ENCODE data around the gene SPATC1L.

SPATC1L gene

GRCh38 chr21:46212721-46213484, 28.6 kb upstream of the SPATC1L start:
- no peaks in the 10 kb centered on the region for H3K9me3 ChIP-seq (ENCODE audit: control insufficient read depth, insufficient read depth, low read depth, low read length)
- H3K36me3 ChIP-seq (ENCODE audit: control insufficient read depth in 2 of 2, insufficient read depth in 1 of 2, low read length in 2 of 2): peaks cover 0 to 41% of the 10 kb centered on the region in 2 experiments; a peak in 2 of 3 replicates
- TF ChIP-seq KLF1 (tag by site-specific recombination; IDR thresholded peaks at IDR 0.05): peak; percentile 32; the same call in 1 of the 2 replicates
- no peak for TF ChIP-seq ZNF23 (tag by site-specific recombination; IDR thresholded peaks at IDR 0.05; ENCODE audit: borderline replicate concordance)
- TF ChIP-seq GLIS2 (tag by site-specific recombination; IDR thresholded peaks at IDR 0.05): 0 out of 2 replicates have a peak, but pooled peaks have one; percentile 13
- H3K4me3 ChIP-seq (ENCODE audit: low read depth, low read length): no peak overlapping the region
- ChIA-PET POLR2A (interaction anchor here (1.8 kb wide), 1 partner anchor 45 kb away, joined by 4 read pairs; no protein-coding TSS in a partner anchor), CTCF (interaction anchor here (0.8 kb wide), 1 partner anchor 64 kb away, joined by 3 read pairs; no protein-coding TSS in a partner anchor)
- no peaks in the 10 kb centered on the region for H3K4me1 ChIP-seq (ENCODE audit: control insufficient read depth, insufficient read depth, low read length)
- H3K27ac ChIP-seq (ENCODE audit: extremely low read depth, low read depth, low read length): no peak overlapping the region

GRCh38 chr21:46211786-46212720, 27.8 kb upstream of the SPATC1L start:
- H3K4me3 ChIP-seq (ENCODE audit: low read depth, low read length): no peak overlapping the region
- H3K36me3 ChIP-seq (ENCODE audit: control insufficient read depth in 2 of 2, insufficient read depth in 1 of 2, low read length in 2 of 2): peaks cover 0 to 50% of the 10 kb centered on the region in 2 experiments; a peak in 2 of 3 replicates
- ChIA-PET POLR2A (interaction anchor here (1.8 kb wide), 1 partner anchor 44 kb away, joined by 4 read pairs; no protein-coding TSS in a partner anchor), CTCF (interaction anchor here (0.6 to 0.8 kb wide), 2 partner anchors 63 to 238 kb away, joined by 3 read pairs; no protein-coding TSS in a partner anchor)
- H3K4me1 ChIP-seq (ENCODE audit: control insufficient read depth, insufficient read depth, low read length): no peaks in the 10 kb centered on the region
- no peaks in the 10 kb centered on the region for H3K9me3 ChIP-seq (ENCODE audit: control insufficient read depth, insufficient read depth, low read depth, low read length)
- no peak overlapping the region for H3K27ac ChIP-seq (ENCODE audit: extremely low read depth, low read depth, low read length)
- no peak for TF ChIP-seq ZNF211 (tag by site-specific recombination; IDR thresholded peaks at IDR 0.05; ENCODE audit: low read depth)
- TF ChIP-seq ZFP41 (tag by site-specific recombination; IDR thresholded peaks at IDR 0.05; ENCODE audit: borderline replicate concordance): no peak
- TF ChIP-seq ZBTB20 (tag by site-specific recombination; IDR thresholded peaks at IDR 0.05): no peak
- peak; percentile 85 for TF ChIP-seq KLF17 (tag by site-specific recombination; IDR thresholded peaks at IDR 0.05)
- peak; percentile 96 for TF ChIP-seq KLF1 (tag by site-specific recombination; IDR thresholded peaks at IDR 0.05)

GRCh38 chr21:46211376-46211775, 27.1 kb upstream of the SPATC1L start:
- peaks cover 0 to 55% of the 10 kb centered on the region in 2 experiments; a peak in 1 of 3 replicates for H3K36me3 ChIP-seq (ENCODE audit: control insufficient read depth in 2 of 2, insufficient read depth in 1 of 2, low read length in 2 of 2)
- POLR2A ChIA-PET: interaction anchor here (1.8 kb wide), 1 partner anchor 43 kb away, joined by 4 read pairs; no protein-coding TSS in a partner anchor
- H3K4me3 ChIP-seq (ENCODE audit: low read depth, low read length): no peak overlapping the region
- no peak for TF ChIP-seq HOXC10 (CRISPR knock-in tag; IDR thresholded peaks at IDR 0.05)
- no peak for TF ChIP-seq ZNF140 (tag by site-specific recombination; IDR thresholded peaks at IDR 0.05)
- no peak for TF ChIP-seq ZNF221 (tag by site-specific recombination; IDR thresholded peaks at IDR 0.05; ENCODE audit: borderline replicate concordance)
- TF ChIP-seq ZIC2 (tag by site-specific recombination; IDR thresholded peaks at IDR 0.05): no peak
- TF ChIP-seq ZNF843 (tag by site-specific recombination; IDR thresholded peaks at IDR 0.05): no peak
- no peak for TF ChIP-seq ZNF747 (tag by site-specific recombination; IDR thresholded peaks at IDR 0.05)
- TF ChIP-seq ZNF530 (tag by site-specific recombination; IDR thresholded peaks at IDR 0.05; ENCODE audit: low read depth): no peak
- H3K27ac ChIP-seq (ENCODE audit: extremely low read depth, low read depth, low read length): no peak overlapping the region
- CTCF ChIA-PET: interaction anchor here (0.6 kb wide), 1 partner anchor 238 kb away, joined by 3 read pairs; no protein-coding TSS in a partner anchor
- no peaks in the 10 kb centered on the region for H3K4me1 ChIP-seq (ENCODE audit: control insufficient read depth, insufficient read depth, low read length)
- H3K9me3 ChIP-seq (ENCODE audit: control insufficient read depth, insufficient read depth, low read depth, low read length): no peaks in the 10 kb centered on the region

Data from HEK293 (cell line).